ENCODE measurements around the gene GSN. TPM values are rescaled to one million over a fixed set of nuclear protein-coding genes. Genes with fewer than 3 reads are reported as not detected.

GSN gene
- total and polyA plus RNA-seq, 2 of the 13 experiments (the other 11 are each of a cell fraction or from before 2014, with no cell fraction given) = 294 to 307 TPM

DNA sequence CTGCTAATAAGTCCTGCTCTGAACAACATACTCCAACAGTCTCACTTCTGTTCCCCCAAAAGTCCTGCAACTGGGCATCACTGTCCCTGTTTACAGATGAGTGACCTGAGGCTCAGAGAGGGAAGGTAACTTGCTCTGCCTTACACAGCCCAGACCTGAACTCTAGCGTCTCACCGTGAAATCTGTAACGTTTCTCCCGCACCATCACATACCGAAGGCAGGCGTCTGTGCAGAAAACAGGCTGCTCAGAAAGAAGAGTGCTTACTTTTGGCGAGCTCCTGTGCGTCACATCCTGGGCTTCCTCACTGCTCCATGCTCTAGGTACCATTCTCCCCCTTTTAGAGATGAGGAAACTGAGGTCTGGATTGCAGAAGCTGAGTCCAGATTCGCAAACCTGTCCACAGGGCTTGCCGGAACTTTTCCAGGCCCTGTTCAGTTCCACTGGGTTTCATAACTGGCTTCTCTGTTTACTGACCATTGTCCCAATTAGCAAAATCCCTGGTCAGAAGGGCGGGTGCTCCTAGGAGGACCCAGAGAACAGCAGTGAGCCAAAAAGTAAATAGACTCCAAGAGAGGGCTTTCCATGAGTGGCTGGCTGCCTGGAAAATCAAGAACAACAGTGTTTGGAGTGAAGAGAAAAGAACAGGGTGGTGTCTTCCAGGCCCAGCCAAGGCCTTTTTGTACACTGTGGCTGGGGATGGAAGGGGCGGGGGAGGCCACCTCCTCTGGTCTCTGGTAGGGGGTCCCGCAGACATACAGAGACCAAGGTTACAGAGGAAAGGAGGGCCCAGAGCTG, 27.1 kb downstream of the GSN start (continued):
- TF ChIP-seq ZNF350 (CRISPR knock-in tag; IDR thresholded peaks at IDR 0.05; ENCODE audit: borderline replicate concordance, low read depth) (0 out of 2 replicates have a peak, but pooled peaks have one; percentile 38), SP140L (CRISPR knock-in tag; IDR thresholded peaks at IDR 0.05; ENCODE audit: borderline replicate concordance) (no peak), YEATS2 (CRISPR knock-in tag; IDR thresholded peaks at IDR 0.05; ENCODE audit: borderline replicate concordance) (peak; percentile 29; the same call in 1 of the 2 replicates), ZNF768 (CRISPR knock-in tag; IDR thresholded peaks at IDR 0.05) (peak; percentile 80), RXRB (CRISPR knock-in tag; IDR thresholded peaks at IDR 0.05; ENCODE audit: borderline replicate concordance) (peak; percentile 81), ZNF3 (CRISPR knock-in tag; IDR thresholded peaks at IDR 0.05) (0 out of 2 replicates have a peak, but pooled peaks have one; percentile 49), SALL1 (CRISPR knock-in tag; IDR thresholded peaks at IDR 0.05) (peak; percentile 83), THAP11 (CRISPR knock-in tag; IDR thresholded peaks at IDR 0.05) (0 out of 2 replicates have a peak, but pooled peaks have one; percentile 7), SAP130 (CRISPR knock-in tag; IDR thresholded peaks at IDR 0.05; ENCODE audit: low read depth) (peak; percentile 58; the same call in 1 of the 2 replicates), NCOA1 (CRISPR knock-in tag; IDR thresholded peaks at IDR 0.05) (no peak), GATAD1 (CRISPR knock-in tag; IDR thresholded peaks at IDR 0.05) (peak; percentile 24; the same call in 1 of the 2 replicates), THYN1 (CRISPR knock-in tag; IDR thresholded peaks at IDR 0.05; ENCODE audit: borderline replicate concordance, low read depth) (no peak), DMAP1 (CRISPR knock-in tag; IDR thresholded peaks at IDR 0.05) (0 out of 2 replicates have a peak, but pooled peaks have one; percentile 19), MXD4 (CRISPR knock-in tag; IDR thresholded peaks at IDR 0.05) (0 out of 2 replicates have a peak, but pooled peaks have one; percentile 20), ZSCAN29 (CRISPR knock-in tag; conservative IDR thresholded peaks at IDR 0.05) (0 out of 2 replicates have a peak, but pooled peaks have one; percentile 61), ZNF772 (CRISPR knock-in tag; IDR thresholded peaks at IDR 0.05) (0 out of 2 replicates have a peak, but pooled peaks have one; percentile 37), EEA1 (CRISPR knock-in tag; IDR thresholded peaks at IDR 0.05; ENCODE audit: borderline replicate concordance) (no peak)
- TF ChIP-seq, protein P1, sequence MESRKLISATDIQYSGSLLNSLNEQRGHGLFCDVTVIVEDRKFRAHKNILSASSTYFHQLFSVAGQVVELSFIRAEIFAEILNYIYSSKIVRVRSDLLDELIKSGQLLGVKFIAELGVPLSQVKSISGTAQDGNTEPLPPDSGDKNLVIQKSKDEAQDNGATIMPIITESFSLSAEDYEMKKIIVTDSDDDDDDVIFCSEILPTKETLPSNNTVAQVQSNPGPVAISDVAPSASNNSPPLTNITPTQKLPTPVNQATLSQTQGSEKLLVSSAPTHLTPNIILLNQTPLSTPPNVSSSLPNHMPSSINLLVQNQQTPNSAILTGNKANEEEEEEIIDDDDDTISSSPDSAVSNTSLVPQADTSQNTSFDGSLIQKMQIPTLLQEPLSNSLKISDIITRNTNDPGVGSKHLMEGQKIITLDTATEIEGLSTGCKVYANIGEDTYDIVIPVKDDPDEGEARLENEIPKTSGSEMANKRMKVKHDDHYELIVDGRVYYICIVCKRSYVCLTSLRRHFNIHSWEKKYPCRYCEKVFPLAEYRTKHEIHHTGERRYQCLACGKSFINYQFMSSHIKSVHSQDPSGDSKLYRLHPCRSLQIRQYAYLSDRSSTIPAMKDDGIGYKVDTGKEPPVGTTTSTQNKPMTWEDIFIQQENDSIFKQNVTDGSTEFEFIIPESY (CRISPR knock-in tag; IDR thresholded peaks at IDR 0.05) = no peak
- TF ChIP-seq, protein P2, sequence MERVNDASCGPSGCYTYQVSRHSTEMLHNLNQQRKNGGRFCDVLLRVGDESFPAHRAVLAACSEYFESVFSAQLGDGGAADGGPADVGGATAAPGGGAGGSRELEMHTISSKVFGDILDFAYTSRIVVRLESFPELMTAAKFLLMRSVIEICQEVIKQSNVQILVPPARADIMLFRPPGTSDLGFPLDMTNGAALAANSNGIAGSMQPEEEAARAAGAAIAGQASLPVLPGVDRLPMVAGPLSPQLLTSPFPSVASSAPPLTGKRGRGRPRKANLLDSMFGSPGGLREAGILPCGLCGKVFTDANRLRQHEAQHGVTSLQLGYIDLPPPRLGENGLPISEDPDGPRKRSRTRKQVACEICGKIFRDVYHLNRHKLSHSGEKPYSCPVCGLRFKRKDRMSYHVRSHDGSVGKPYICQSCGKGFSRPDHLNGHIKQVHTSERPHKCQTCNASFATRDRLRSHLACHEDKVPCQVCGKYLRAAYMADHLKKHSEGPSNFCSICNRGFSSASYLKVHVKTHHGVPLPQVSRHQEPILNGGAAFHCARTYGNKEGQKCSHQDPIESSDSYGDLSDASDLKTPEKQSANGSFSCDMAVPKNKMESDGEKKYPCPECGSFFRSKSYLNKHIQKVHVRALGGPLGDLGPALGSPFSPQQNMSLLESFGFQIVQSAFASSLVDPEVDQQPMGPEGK (CRISPR knock-in tag; IDR thresholded peaks at IDR 0.05) = peak; percentile 60
- TF ChIP-seq, protein P3, sequence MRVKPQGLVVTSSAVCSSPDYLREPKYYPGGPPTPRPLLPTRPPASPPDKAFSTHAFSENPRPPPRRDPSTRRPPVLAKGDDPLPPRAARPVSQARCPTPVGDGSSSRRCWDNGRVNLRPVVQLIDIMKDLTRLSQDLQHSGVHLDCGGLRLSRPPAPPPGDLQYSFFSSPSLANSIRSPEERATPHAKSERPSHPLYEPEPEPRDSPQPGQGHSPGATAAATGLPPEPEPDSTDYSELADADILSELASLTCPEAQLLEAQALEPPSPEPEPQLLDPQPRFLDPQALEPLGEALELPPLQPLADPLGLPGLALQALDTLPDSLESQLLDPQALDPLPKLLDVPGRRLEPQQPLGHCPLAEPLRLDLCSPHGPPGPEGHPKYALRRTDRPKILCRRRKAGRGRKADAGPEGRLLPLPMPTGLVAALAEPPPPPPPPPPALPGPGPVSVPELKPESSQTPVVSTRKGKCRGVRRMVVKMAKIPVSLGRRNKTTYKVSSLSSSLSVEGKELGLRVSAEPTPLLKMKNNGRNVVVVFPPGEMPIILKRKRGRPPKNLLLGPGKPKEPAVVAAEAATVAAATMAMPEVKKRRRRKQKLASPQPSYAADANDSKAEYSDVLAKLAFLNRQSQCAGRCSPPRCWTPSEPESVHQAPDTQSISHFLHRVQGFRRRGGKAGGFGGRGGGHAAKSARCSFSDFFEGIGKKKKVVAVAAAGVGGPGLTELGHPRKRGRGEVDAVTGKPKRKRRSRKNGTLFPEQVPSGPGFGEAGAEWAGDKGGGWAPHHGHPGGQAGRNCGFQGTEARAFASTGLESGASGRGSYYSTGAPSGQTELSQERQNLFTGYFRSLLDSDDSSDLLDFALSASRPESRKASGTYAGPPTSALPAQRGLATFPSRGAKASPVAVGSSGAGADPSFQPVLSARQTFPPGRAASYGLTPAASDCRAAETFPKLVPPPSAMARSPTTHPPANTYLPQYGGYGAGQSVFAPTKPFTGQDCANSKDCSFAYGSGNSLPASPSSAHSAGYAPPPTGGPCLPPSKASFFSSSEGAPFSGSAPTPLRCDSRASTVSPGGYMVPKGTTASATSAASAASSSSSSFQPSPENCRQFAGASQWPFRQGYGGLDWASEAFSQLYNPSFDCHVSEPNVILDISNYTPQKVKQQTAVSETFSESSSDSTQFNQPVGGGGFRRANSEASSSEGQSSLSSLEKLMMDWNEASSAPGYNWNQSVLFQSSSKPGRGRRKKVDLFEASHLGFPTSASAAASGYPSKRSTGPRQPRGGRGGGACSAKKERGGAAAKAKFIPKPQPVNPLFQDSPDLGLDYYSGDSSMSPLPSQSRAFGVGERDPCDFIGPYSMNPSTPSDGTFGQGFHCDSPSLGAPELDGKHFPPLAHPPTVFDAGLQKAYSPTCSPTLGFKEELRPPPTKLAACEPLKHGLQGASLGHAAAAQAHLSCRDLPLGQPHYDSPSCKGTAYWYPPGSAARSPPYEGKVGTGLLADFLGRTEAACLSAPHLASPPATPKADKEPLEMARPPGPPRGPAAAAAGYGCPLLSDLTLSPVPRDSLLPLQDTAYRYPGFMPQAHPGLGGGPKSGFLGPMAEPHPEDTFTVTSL (CRISPR knock-in tag; IDR thresholded peaks at IDR 0.05; ENCODE audit: borderline replicate concordance) = peak; percentile 62; the same call in 1 of the 2 replicates

All from HepG2 (cell line).